ENCODE measurements around the gene CPO.

Gene CPO

GRCh38 chr2:206955253-206955652 lies 15.9 kb downstream of the CPO start:
- no peak for TF ChIP-seq CTCF (IDR thresholded peaks at IDR 0.05; ENCODE audit: low read depth, low read length)

GRCh38 chr2:206958261-206958660 lies 18.9 kb downstream of the CPO start:
- TF ChIP-seq CTCF (IDR thresholded peaks at IDR 0.05; ENCODE audit: low read depth, low read length) = no peak
- H3K4me3 ChIP-seq (ENCODE audit: low read depth, low read length) = no peak overlapping the region

More at GRCh38 chr2:206955253-206955652, 15.9 kb downstream of the CPO start:
- H3K4me3 ChIP-seq (ENCODE audit: low read depth, low read length) = no peak overlapping the region

GRCh38 chr2:206962966-206963365 lies 23.6 kb downstream of the CPO start:
- no peak overlapping the region for H3K4me3 ChIP-seq (ENCODE audit: low read depth, low read length)
- no peak for TF ChIP-seq CTCF (IDR thresholded peaks at IDR 0.05; ENCODE audit: low read depth, low read length)

- no peak for TF ChIP-seq CTCF (IDR thresholded peaks at IDR 0.05; ENCODE audit: low read depth, low read length)
- H3K4me3 ChIP-seq (ENCODE audit: low read depth, low read length) = no peak overlapping the region
Measured at GRCh38 chr2:206968134-206969086, 29.1 kb downstream of the CPO start.

- TF ChIP-seq CTCF (IDR thresholded peaks at IDR 0.05; ENCODE audit: low read depth, low read length) = no peak
- H3K4me3 ChIP-seq (ENCODE audit: low read depth, low read length) = no peak overlapping the region
Measured at GRCh38 chr2:206969192-206969591, 29.9 kb downstream of the CPO start.

GRCh38 chr2:206970589-206971360 lies 31.5 kb downstream of the CPO start:
- H3K4me3 ChIP-seq (ENCODE audit: low read depth, low read length) = no peak overlapping the region
- no peak for TF ChIP-seq CTCF (IDR thresholded peaks at IDR 0.05; ENCODE audit: low read depth, low read length)

- H3K4me3 ChIP-seq (ENCODE audit: low read depth, low read length) = no peak overlapping the region
- TF ChIP-seq CTCF (IDR thresholded peaks at IDR 0.05; ENCODE audit: low read depth, low read length) = no peak
Measured at GRCh38 chr2:206971805-206972204, 32.5 kb downstream of the CPO start.
